Right ventricle myocardium superior (tissue), 1 donor: ENCODE results near the gene WNT8B. TPM values are rescaled to one million over a fixed set of nuclear protein-coding genes. Genes with fewer than 3 reads are reported as not detected.

Source experiments
- ATAC-seq: fragments of 200-7000 bp; cut with Tn5 transposase; one replicate; pipeline ENCODE4 v1.9.1; 2020; ENCODE audit warnings: mild to moderate bottlenecking; ENCODE audit not compliant: poor library complexity
- DNase-seq: peaks from one replicate; pipeline ENCODE4 v3.0.0-alpha.2; 2020
- intact Hi-C: fragments of 100-400 bp; cut with DNase I; formaldehyde crosslinking; loops from one replicate; pipeline ENCODE4 v1.11.2; 2022
- total RNA-seq: library from RNA; stranded (reverse); fragmentation: NEBNext Ultra II Directional; extraction: Animal tissue kit (Norgen Biotek cat#: 25700); gene quantifications from one replicate; pipeline ENCODE4 v1.2.1, GENCODE V29; 2021
- donor health status: DM: no; HTN: yes; CAD: no; lungs with severe emphysema.

WNT8B gene
- total RNA-seq, 1 donor from 2014 or later: not detected

GRCh38 chr10:100482181-100482833 is 19.5 kb downstream of the WNT8B start:
- DNase-seq (peak; percentile 82), ATAC-seq (peak; percentile 91)
- intact Hi-C loops: no loop called here

- no peak for DNase-seq
- ATAC-seq: no peak
- intact Hi-C loops: no loop called here
Observed at GRCh38 chr10:100482834-100483185, 20.0 kb downstream of the WNT8B start.

GRCh38 chr10:100483876-100484666 is 21.3 kb downstream of the WNT8B start:
- intact Hi-C loops: no loop called here
- ATAC-seq (no peak), DNase-seq (no peak)

- DNase-seq (no peak), ATAC-seq (no peak)
- intact Hi-C loops: no loop called here
Observed at GRCh38 chr10:100485366-100485765, 22.6 kb downstream of the WNT8B start.

GRCh38 chr10:100485801-100486495 is 23.1 kb downstream of the WNT8B start:
- no peak for DNase-seq
- intact Hi-C loops: no loop called here
- ATAC-seq: no peak

- intact Hi-C loops: no loop called here
- no peak for DNase-seq
- no peak for ATAC-seq
Observed at GRCh38 chr10:100487529-100487928, 24.7 kb downstream of the WNT8B start.

GRCh38 chr10:100489396-100489795 is 26.6 kb downstream of the WNT8B start:
- ATAC-seq: no peak
- DNase-seq: no peak
- intact Hi-C loops: no loop called here

GRCh38 chr10:100490531-100490930 is 27.7 kb downstream of the WNT8B start:
- intact Hi-C loops: no loop called here
- no peak for DNase-seq
- no peak for ATAC-seq

- intact Hi-C loops: no loop called here
- no peak for ATAC-seq
- no peak for DNase-seq
Observed at GRCh38 chr10:100496567-100496966, 33.8 kb downstream of the WNT8B start.

GRCh38 chr10:100498059-100498458 is 35.2 kb downstream of the WNT8B start:
- intact Hi-C loops: no loop called here
- DNase-seq: no peak
- ATAC-seq: no peak

- intact Hi-C loops: no loop called here
- no peak for DNase-seq
- no peak for ATAC-seq
Observed at GRCh38 chr10:100501423-100501822, 38.6 kb downstream of the WNT8B start.

GRCh38 chr10:100502926-100503494 is 40.2 kb downstream of the WNT8B start:
- DNase-seq (no peak), ATAC-seq (no peak)
- intact Hi-C loops: no loop called here

- no peak for DNase-seq
- intact Hi-C loops: no loop called here
- no peak for ATAC-seq
Observed at GRCh38 chr10:100504096-100504495, 41.3 kb downstream of the WNT8B start.

GRCh38 chr10:100505164-100505563 is 42.4 kb downstream of the WNT8B start:
- ATAC-seq (no peak), DNase-seq (no peak)
- intact Hi-C loops: no loop called here

GRCh38 chr10:100506596-100507356 is 44.0 kb downstream of the WNT8B start:
- ATAC-seq (no peak), DNase-seq (no peak)
- intact Hi-C loops: no loop called here

GRCh38 chr10:100507357-100507732 is 44.5 kb downstream of the WNT8B start:
- ATAC-seq: no peak
- intact Hi-C loops: no loop called here
- DNase-seq: no peak

- DNase-seq (no peak), ATAC-seq (no peak)
- intact Hi-C loops: no loop called here
Observed at GRCh38 chr10:100508266-100508665, 45.5 kb downstream of the WNT8B start.

- DNase-seq (no peak), ATAC-seq (no peak)
- intact Hi-C loops: no loop called here
Observed at GRCh38 chr10:100508691-100509150, 45.9 kb downstream of the WNT8B start.
